HepG2 (cell line): Measurements from ENCODE around the gene CCNF. TPM values are rescaled to one million over a fixed set of nuclear protein-coding genes. Genes with fewer than 3 reads are reported as not detected.
A peak's percentile ranks its signal among the peaks of the same experiment; 100 is the strongest.

ENCODE experiments used
- CENPT ChIP-seq: sonication (generic); formaldehyde crosslinking; IDR thresholded peaks from 2 replicates; pipeline ENCODE4 v1.8.0; 2022; ENCODE audit warnings: low read depth, mild to moderate bottlenecking, moderate library complexity, missing genetic modification reagents
- HOXA5 ChIP-seq: sonication (generic); formaldehyde crosslinking; IDR thresholded peaks from 2 replicates; pipeline ENCODE4 v1.4.0; 2020; ENCODE audit warnings: missing genetic modification reagents
- NCOA1 ChIP-seq: sonication (generic); formaldehyde crosslinking; IDR thresholded peaks from 2 replicates; pipeline ENCODE4 v1.9.0; 2021; ENCODE audit warnings: missing genetic modification reagents
- ZFP1 ChIP-seq: IDR thresholded peaks from 2 replicates; pipeline ENCODE4 v1.6.1; 2016
- ZNF569 ChIP-seq: sonication (generic); formaldehyde crosslinking; IDR thresholded peaks from 2 replicates; pipeline ENCODE4 v1.5.0; 2020; ENCODE audit warnings: mild to moderate bottlenecking, missing genetic modification reagents, moderate library complexity, borderline replicate concordance
- ZNF598 ChIP-seq: sonication (generic); formaldehyde crosslinking; IDR thresholded peaks from 2 replicates; pipeline ENCODE4 v1.5.1; 2020; ENCODE audit warnings: mild to moderate bottlenecking, missing genetic modification reagents, borderline replicate concordance
- polyA plus RNA-seq, 8 experiments: library from polyadenylated mRNA; depleted of rRNA in 3 of 8; stranded (reverse) in 7 of 8; unstranded in 1 of 8; fragments of >200 nt; fragmentation: Illumina TruSeq in 4 of 8; extraction: Trizol in 4 of 8; gene quantifications; 2 replicates each; pipeline versions ENCODE4 v1.2.1 to v1.2.3, GENCODE V29; 2011 to 2016; ENCODE audit warnings: low read depth in 4 of 8, missing spikeins in 1 of 8, mixed read lengths in 1 of 8; ENCODE audit not compliant: insufficient read depth in 1 of 8
- total RNA-seq, 5 experiments: library from RNA; depleted of rRNA; stranded (reverse); fragments of >200 nt; fragmentation: Illumina TruSeq; extraction: Trizol; gene quantifications; 2 replicates each; pipeline ENCODE4 v1.2.3, GENCODE V29; 2016; ENCODE audit warnings: low read depth in 1 of 5
- TF ChIP-seq, protein P1 (sequence below): sonication (generic); formaldehyde crosslinking; IDR thresholded peaks from 2 replicates; pipeline ENCODE4 v1.8.1; 2023; ENCODE audit warnings: mild to moderate bottlenecking, inconsistent platforms, moderate library complexity, missing genetic modification reagents, borderline replicate concordance
- TF ChIP-seq, protein P2 (sequence below): sonication (generic); formaldehyde crosslinking; IDR thresholded peaks from 2 replicates; pipeline ENCODE4 v1.5.1; 2020; ENCODE audit warnings: mild to moderate bottlenecking, moderate library complexity, missing genetic modification reagents
- TF ChIP-seq, protein P3 (sequence below): IDR thresholded peaks from 2 replicates; pipeline ENCODE4 v1.6.1; 2018; ENCODE audit warnings: missing genetic modification reagents
- TF ChIP-seq, protein P4 (sequence below): sonication (generic); formaldehyde crosslinking; IDR thresholded peaks from 2 replicates; pipeline ENCODE4 v1.5.0; 2020; ENCODE audit warnings: mild to moderate bottlenecking, missing genetic modification reagents, moderate library complexity
- TF ChIP-seq, protein P5 (sequence below): sonication (generic); formaldehyde crosslinking; IDR thresholded peaks from 2 replicates; pipeline ENCODE4 v1.9.0; 2022; ENCODE audit warnings: missing genetic modification reagents, mild to moderate bottlenecking, borderline replicate concordance
- TF ChIP-seq, protein P6 (sequence below): sonication (generic); formaldehyde crosslinking; IDR thresholded peaks from 2 replicates; pipeline ENCODE4 v1.4.0; 2020; ENCODE audit warnings: missing genetic modification reagents

Gene CCNF
- total and polyA plus RNA-seq, 2 of the 13 experiments (the other 11 are each of a cell fraction or from before 2014, with no cell fraction given), result 6.4 to 22.8 TPM

DNA sequence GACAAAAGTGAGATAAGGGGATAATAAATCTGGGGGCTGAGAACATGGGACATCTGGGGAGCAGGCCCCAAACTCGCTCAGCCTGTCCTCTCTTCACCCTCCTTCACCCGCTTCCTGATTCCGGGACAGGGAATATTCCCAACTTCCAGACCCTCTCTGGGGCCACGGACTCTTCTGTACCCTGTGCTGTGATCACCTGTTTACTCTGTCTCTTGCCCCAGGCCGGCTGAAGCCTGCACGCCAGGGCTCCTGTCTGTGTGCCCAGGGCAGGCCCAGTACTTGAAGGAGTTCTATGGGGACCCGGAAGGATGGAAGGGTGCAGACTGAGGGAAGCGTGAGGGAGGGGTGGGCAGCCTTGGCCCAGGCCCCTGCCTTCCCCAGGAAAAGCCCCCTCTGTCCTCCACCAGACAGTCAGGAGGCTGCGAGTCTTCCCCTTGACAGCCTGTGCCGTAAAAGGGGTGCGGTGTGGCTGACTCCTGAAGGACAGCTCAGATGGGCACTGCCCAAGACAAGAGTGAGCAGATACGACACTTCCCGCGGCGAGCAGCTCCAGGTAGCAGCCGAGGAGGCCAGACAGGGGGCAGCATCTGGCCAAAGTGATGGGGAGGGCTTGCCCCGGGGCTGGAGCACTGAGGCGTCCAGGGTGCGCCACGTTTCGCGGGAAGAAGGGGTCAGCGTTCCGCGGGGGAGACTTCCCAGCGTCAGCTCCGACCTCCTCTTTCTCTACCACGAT, 1.0 kb upstream of the CCNF start (continued):
- TF ChIP-seq, protein P1, sequence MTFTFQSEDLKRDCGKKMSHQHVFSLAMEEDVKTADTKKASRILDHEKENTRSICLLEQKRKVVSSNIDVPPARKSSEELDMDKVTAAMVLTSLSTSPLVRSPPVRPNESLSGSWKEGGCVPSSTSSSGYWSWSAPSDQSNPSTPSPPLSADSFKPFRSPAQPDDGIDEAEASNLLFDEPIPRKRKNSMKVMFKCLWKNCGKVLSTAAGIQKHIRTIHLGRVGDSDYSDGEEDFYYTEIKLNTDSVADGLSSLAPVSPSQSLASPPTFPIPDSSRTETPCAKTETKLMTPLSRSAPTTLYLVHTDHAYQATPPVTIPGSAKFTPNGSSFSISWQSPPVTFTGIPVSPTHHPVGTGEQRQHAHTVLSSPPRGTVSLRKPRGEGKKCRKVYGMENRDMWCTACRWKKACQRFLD (CRISPR knock-in tag), result no peak
- TF ChIP-seq, protein P2, sequence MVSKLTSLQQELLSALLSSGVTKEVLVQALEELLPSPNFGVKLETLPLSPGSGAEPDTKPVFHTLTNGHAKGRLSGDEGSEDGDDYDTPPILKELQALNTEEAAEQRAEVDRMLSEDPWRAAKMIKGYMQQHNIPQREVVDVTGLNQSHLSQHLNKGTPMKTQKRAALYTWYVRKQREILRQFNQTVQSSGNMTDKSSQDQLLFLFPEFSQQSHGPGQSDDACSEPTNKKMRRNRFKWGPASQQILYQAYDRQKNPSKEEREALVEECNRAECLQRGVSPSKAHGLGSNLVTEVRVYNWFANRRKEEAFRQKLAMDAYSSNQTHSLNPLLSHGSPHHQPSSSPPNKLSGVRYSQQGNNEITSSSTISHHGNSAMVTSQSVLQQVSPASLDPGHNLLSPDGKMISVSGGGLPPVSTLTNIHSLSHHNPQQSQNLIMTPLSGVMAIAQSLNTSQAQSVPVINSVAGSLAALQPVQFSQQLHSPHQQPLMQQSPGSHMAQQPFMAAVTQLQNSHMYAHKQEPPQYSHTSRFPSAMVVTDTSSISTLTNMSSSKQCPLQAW, result peak; percentile 21; the same call in 1 of the 2 replicates
- TF ChIP-seq, protein P3, sequence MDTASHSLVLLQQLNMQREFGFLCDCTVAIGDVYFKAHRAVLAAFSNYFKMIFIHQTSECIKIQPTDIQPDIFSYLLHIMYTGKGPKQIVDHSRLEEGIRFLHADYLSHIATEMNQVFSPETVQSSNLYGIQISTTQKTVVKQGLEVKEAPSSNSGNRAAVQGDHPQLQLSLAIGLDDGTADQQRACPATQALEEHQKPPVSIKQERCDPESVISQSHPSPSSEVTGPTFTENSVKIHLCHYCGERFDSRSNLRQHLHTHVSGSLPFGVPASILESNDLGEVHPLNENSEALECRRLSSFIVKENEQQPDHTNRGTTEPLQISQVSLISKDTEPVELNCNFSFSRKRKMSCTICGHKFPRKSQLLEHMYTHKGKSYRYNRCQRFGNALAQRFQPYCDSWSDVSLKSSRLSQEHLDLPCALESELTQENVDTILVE, result no peak
- TF ChIP-seq, protein P4, sequence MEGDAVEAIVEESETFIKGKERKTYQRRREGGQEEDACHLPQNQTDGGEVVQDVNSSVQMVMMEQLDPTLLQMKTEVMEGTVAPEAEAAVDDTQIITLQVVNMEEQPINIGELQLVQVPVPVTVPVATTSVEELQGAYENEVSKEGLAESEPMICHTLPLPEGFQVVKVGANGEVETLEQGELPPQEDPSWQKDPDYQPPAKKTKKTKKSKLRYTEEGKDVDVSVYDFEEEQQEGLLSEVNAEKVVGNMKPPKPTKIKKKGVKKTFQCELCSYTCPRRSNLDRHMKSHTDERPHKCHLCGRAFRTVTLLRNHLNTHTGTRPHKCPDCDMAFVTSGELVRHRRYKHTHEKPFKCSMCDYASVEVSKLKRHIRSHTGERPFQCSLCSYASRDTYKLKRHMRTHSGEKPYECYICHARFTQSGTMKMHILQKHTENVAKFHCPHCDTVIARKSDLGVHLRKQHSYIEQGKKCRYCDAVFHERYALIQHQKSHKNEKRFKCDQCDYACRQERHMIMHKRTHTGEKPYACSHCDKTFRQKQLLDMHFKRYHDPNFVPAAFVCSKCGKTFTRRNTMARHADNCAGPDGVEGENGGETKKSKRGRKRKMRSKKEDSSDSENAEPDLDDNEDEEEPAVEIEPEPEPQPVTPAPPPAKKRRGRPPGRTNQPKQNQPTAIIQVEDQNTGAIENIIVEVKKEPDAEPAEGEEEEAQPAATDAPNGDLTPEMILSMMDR (CRISPR knock-in tag), result 0 out of 2 replicates have a peak, but pooled peaks have one; percentile 28
- TF ChIP-seq ZFP1 (CRISPR knock-in tag) (no peak), NCOA1 (CRISPR knock-in tag) (no peak), ZNF598 (CRISPR knock-in tag) (no peak), ZNF569 (CRISPR knock-in tag) (no peak), HOXA5 (CRISPR knock-in tag) (no peak), CENPT (CRISPR knock-in tag) (no peak)
- TF ChIP-seq, protein P5, sequence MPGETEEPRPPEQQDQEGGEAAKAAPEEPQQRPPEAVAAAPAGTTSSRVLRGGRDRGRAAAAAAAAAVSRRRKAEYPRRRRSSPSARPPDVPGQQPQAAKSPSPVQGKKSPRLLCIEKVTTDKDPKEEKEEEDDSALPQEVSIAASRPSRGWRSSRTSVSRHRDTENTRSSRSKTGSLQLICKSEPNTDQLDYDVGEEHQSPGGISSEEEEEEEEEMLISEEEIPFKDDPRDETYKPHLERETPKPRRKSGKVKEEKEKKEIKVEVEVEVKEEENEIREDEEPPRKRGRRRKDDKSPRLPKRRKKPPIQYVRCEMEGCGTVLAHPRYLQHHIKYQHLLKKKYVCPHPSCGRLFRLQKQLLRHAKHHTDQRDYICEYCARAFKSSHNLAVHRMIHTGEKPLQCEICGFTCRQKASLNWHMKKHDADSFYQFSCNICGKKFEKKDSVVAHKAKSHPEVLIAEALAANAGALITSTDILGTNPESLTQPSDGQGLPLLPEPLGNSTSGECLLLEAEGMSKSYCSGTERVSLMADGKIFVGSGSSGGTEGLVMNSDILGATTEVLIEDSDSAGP (CRISPR knock-in tag), result peak; percentile 46; the same call in 1 of the 2 replicates
- TF ChIP-seq, protein P6, sequence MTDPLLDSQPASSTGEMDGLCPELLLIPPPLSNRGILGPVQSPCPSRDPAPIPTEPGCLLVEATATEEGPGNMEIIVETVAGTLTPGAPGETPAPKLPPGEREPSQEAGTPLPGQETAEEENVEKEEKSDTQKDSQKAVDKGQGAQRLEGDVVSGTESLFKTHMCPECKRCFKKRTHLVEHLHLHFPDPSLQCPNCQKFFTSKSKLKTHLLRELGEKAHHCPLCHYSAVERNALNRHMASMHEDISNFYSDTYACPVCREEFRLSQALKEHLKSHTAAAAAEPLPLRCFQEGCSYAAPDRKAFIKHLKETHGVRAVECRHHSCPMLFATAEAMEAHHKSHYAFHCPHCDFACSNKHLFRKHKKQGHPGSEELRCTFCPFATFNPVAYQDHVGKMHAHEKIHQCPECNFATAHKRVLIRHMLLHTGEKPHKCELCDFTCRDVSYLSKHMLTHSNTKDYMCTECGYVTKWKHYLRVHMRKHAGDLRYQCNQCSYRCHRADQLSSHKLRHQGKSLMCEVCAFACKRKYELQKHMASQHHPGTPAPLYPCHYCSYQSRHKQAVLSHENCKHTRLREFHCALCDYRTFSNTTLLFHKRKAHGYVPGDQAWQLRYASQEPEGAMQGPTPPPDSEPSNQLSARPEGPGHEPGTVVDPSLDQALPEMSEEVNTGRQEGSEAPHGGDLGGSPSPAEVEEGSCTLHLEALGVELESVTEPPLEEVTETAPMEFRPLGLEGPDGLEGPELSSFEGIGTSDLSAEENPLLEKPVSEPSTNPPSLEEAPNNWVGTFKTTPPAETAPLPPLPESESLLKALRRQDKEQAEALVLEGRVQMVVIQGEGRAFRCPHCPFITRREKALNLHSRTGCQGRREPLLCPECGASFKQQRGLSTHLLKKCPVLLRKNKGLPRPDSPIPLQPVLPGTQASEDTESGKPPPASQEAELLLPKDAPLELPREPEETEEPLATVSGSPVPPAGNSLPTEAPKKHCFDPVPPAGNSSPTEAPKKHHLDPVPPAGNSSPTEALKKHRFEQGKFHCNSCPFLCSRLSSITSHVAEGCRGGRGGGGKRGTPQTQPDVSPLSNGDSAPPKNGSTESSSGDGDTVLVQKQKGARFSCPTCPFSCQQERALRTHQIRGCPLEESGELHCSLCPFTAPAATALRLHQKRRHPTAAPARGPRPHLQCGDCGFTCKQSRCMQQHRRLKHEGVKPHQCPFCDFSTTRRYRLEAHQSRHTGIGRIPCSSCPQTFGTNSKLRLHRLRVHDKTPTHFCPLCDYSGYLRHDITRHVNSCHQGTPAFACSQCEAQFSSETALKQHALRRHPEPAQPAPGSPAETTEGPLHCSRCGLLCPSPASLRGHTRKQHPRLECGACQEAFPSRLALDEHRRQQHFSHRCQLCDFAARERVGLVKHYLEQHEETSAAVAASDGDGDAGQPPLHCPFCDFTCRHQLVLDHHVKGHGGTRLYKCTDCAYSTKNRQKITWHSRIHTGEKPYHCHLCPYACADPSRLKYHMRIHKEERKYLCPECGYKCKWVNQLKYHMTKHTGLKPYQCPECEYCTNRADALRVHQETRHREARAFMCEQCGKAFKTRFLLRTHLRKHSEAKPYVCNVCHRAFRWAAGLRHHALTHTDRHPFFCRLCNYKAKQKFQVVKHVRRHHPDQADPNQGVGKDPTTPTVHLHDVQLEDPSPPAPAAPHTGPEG, result peak; percentile 14; the same call in 1 of the 2 replicates
